Activated CD4-positive, alpha-beta T cell treated with anti-CD3 and anti-CD28 coated beads for 36 hours (primary cell): ENCODE results near the gene CALHM2. TPM values are rescaled to one million over a fixed set of nuclear protein-coding genes. Genes with fewer than 3 reads are reported as not detected.
"Not testable (repeated sequence)": the region's sequence is repeated elsewhere in the genome, so short reads cannot be mapped to it uniquely, and the experiment has no call there.

Experiments
- ATAC-seq: fragments of 200-7000 bp; cut with Tn5 transposase; one replicate; pipeline ENCODE4 v1.10.0; 2021; ENCODE audit warnings: mild to moderate bottlenecking, moderate library complexity
- CTCF ChIA-PET: fragments of 350-600 bp; sonication (Branson Sonifier 250); formaldehyde crosslinking; loops from one replicate; lab custom pipeline; 2021; ENCODE audit warnings: antibody characterized with exemption; lab: Charles Lee
- POLR2A ChIA-PET: fragments of 350-600 bp; sonication (Branson Sonifier 250); formaldehyde crosslinking; loops from one replicate; lab custom pipeline; 2021; ENCODE audit warnings: antibody characterized with exemption, inconsistent platforms; lab: Charles Lee
- DNase-seq: peaks from one replicate; pipeline ENCODE4 v3.0.0-alpha.2; 2020
- H3K27ac Mint-ChIP-seq: one replicate; pipeline ENCODE4 v1.8.0; 2021; ENCODE audit warnings: mixed read lengths
- H3K27me3 Mint-ChIP-seq: one replicate; pipeline ENCODE4 v1.8.0; 2021; ENCODE audit warnings: mixed read lengths
- H3K36me3 Mint-ChIP-seq: one replicate; pipeline ENCODE4 v1.8.0; 2021; ENCODE audit warnings: low read depth, mixed read lengths
- H3K4me1 Mint-ChIP-seq: one replicate; pipeline ENCODE4 v1.8.0; 2021; ENCODE audit warnings: mixed read lengths
- H3K4me3 Mint-ChIP-seq: one replicate; pipeline ENCODE4 v1.8.0; 2021; ENCODE audit warnings: mild to moderate bottlenecking, moderate library complexity, mixed read lengths
- H3K9me3 Mint-ChIP-seq: one replicate; pipeline ENCODE4 v1.8.0; 2021; ENCODE audit warnings: low read depth, mixed read lengths
- intact Hi-C, 2 experiments: fragments of 100-400 bp; cut with DNase I in 1 of 2; cut with micrococcal nuclease in 1 of 2; formaldehyde crosslinking; loops; one replicate each; pipeline versions ENCODE4 v1.14.2 to v1.15.1; 2022 to 2024; cut with DNase I, micrococcal nuclease
- total RNA-seq, 2 experiments: library from RNA; stranded (reverse); gene quantifications; one replicate each; pipeline ENCODE4 v1.2.3, GENCODE V29; 2021

CALHM2 gene
- total RNA-seq, 2 experiments from 2014 or later: 10.1 to 12.0 TPM

DNA sequence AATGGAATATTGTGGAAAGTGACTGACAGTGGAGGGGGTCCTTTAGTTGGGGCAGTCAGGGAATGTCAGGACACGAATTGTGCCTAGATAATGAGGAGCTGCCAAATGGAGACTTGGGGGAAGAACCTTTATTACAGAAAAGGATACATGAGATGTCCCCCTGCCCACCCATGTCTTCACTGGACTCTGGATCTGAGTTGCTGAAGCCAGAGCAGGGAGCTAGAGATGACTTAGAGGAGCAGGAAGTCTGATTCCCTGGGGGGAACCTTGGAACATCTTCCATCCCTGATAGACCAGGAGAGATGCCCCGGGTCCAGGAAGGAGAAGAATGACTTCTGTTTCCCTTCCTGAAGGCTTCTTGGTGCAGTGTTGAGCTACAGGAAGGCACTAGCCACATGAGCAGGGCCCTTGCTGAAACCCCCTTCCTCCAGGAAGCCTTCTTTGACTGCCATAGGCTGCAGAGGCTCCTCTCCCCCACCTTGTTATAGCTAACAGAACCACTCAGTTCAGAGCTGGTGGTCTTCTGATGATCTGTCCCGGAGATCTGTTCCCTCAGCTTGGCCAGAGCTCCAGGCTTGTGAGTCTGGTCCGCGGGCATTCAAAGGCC, 40.6 kb upstream of the CALHM2 start:
- Mint-ChIP-seq H3K4me3 (peak overlapping the region; percentile 73), H3K27ac (no peak overlapping the region), H3K9me3 (no peaks in the 10 kb centered on the region), H3K36me3 (no peaks in the 10 kb centered on the region), H3K4me1 (peaks cover 25% of the 10 kb centered on the region), H3K27me3 (peaks cover 39% of the 10 kb centered on the region)
- no peak for ATAC-seq
- intact Hi-C loops: loop anchor here in 1 of 2 experiments (5.0 kb wide), 1 partner anchor 90 kb away; no protein-coding TSS in a partner anchor
- no peak for DNase-seq
- POLR2A ChIA-PET: interaction anchor here (0.5 kb wide), 1 partner anchor 151 kb away, joined by 3 read pairs; no protein-coding TSS in a partner anchor
- CTCF ChIA-PET: interaction anchor here (0.6 to 1.3 kb wide), 9 partner anchors 9 to 672 kb away, joined by 3 to 5 read pairs (median 3); partner anchors contain the start of gene CNNM2

DNA sequence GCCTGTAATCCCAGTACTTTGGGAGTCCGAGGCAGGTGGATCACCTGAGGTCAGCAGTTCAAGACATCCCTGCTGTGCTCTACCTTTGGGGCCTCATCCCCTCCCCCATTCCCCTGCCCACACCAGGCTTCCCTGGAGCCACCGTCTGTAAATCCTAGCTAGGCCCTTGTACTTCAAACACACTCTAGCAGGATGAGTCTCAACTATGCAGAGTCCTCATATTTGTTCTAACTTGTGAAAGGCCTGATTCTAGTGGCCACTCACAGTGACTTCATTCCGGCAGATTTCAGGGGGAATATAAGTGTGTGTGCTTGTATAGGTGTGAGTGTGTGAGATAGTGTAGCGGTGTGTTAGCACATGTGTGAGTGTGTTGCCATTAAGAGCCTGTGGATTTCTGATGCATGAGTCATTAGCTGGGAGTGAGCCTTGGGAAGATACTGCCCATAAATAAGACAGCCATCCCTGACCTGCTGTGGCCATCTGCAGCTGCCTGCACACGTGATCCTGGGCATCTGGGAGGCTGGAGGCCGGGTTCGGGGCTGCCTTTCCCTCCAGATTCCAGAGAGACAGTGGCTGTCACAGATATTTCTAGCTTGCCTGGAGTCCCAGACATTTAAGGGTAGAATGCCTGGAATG, 39.7 kb upstream of the CALHM2 start:
- Mint-ChIP-seq H3K9me3 (no peaks in the 10 kb centered on the region), H3K4me1 (peaks cover 25% of the 10 kb centered on the region), H3K36me3 (no peaks in the 10 kb centered on the region), H3K4me3 (no peak overlapping the region), H3K27ac (peak overlapping the region; percentile 16), H3K27me3 (peaks cover 32% of the 10 kb centered on the region)
- intact Hi-C loops: loop anchor here in 1 of 2 experiments (5.0 kb wide), 1 partner anchor 90 kb away; no protein-coding TSS in a partner anchor
- DNase-seq (no peak), ATAC-seq (no peak)
- ChIA-PET CTCF (interaction anchor here (0.9 to 1.3 kb wide), 3 partner anchors 10 to 139 kb away, joined by 3 to 4 read pairs (median 3); no protein-coding TSS in a partner anchor), POLR2A (no interaction called here)

DNA sequence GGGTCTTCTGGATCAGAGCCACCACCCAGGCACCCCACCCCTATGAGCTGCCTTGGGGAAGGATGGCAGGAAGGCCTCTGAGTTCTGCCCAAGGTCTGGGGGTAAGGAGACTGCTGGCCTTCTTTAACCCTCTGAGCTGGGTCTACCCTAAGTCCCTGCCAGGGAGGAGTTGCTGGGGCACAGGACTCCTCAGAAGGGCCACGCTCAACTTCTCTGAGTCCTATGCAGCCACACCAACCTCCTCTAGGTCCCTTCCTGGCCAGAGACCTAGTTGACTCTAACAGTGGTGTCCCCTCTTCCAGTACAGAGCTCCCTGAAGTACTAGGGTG, 38.8 kb upstream of the CALHM2 start:
- ChIA-PET CTCF (interaction anchor here (0.8 to 1.2 kb wide), 4 partner anchors 20 to 196 kb away, joined by 3 to 4 read pairs (median 4); partner anchors contain the start of genes ATP5MK, CALHM2 and PDCD11), POLR2A (no interaction called here)
- H3K36me3 Mint-ChIP-seq: no peaks in the 10 kb centered on the region
- intact Hi-C loops: loop anchor here in 1 of 2 experiments (5.0 kb wide), 1 partner anchor 91 kb away; no protein-coding TSS in a partner anchor
- DNase-seq: no peak
- no peaks in the 10 kb centered on the region for H3K9me3 Mint-ChIP-seq
- H3K27ac Mint-ChIP-seq: no peak overlapping the region
- peaks cover 30% of the 10 kb centered on the region for H3K27me3 Mint-ChIP-seq
- no peak overlapping the region for H3K4me3 Mint-ChIP-seq
- H3K4me1 Mint-ChIP-seq: peaks cover 25% of the 10 kb centered on the region
- ATAC-seq: peak; percentile 8

DNA sequence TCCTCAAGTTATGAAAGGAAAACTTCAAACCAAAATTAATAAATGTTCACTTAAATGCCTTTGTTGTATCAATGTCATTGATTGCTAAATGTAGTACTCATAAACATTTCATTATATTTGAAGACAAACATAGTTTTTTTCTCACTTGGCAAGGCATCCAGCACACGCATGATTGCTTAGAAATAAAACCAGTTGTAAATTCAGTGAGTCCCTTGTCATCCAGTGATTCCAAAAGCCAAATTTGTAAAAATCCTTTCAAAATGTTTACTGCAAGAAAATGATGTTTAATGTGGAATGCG, 35.2 kb upstream of the CALHM2 start:
- ATAC-seq (no peak), DNase-seq (no peak)
- H3K9me3 Mint-ChIP-seq: no peaks in the 10 kb centered on the region
- intact Hi-C loops: loop anchor here in 1 of 2 experiments (10.0 kb wide), 1 partner anchor 653 kb away; the partner anchor contains the start of gene CYP17A1
- POLR2A ChIA-PET: no interaction called here
- H3K4me1 Mint-ChIP-seq: peaks cover 15% of the 10 kb centered on the region
- CTCF ChIA-PET: no interaction called here
- no peaks in the 10 kb centered on the region for H3K36me3 Mint-ChIP-seq
- H3K27ac Mint-ChIP-seq: no peak overlapping the region
- peaks cover 5% of the 10 kb centered on the region for H3K27me3 Mint-ChIP-seq
- no peak overlapping the region for H3K4me3 Mint-ChIP-seq

DNA sequence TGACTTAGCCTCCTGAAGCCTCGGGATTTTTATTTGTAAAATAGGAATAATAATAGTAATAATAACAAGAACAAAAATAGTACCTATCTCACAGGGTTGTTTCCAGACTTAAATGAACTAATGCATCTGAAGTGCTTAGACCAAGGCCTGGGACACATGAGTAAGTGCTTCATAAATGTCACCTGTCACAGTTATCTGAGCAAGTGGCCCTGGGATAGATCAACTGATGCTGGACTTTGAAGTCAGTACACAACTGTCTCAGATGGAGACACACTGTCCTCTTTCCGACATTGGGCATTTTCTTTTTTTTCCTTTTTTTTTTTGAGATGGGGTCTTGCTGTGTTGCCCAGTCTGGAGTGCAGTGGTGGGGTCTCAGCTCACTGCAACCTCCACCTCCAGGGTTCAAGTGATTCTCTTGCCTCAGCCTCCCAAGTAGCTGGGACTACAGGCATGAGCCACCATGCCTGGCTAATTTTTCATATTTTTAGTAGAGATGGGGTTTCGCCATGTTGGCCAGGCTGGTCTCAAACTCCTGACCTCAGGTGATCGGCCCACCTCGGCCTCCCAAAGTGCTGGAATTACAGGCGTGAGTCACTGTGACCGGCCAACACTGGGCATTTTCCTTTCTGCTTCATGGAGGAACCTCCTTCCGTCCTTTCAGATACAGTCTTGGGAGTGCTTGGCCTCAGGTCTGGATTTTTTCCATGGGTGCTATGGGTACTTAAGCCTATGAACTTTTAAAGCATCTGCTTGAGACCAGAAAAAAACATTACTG, 34.7 kb upstream of the CALHM2 start:
- H3K9me3 Mint-ChIP-seq, H3K27me3 Mint-ChIP-seq, H3K4me3 Mint-ChIP-seq, ATAC-seq, POLR2A ChIA-PET, DNase-seq, H3K36me3 Mint-ChIP-seq, H3K27ac Mint-ChIP-seq: not testable (repeated sequence)
- CTCF ChIA-PET: interaction anchor here (0.6 to 2.7 kb wide), 13 partner anchors 11 to 104 kb away, joined by 3 to 23 read pairs (median 4); partner anchors contain the start of gene CALHM2
- intact Hi-C loops: loop anchor here in 1 of 2 experiments (10.0 kb wide), 1 partner anchor 652 kb away; the partner anchor contains the start of gene CYP17A1
- H3K4me1 Mint-ChIP-seq: peaks cover 15% of the 10 kb centered on the region

DNA sequence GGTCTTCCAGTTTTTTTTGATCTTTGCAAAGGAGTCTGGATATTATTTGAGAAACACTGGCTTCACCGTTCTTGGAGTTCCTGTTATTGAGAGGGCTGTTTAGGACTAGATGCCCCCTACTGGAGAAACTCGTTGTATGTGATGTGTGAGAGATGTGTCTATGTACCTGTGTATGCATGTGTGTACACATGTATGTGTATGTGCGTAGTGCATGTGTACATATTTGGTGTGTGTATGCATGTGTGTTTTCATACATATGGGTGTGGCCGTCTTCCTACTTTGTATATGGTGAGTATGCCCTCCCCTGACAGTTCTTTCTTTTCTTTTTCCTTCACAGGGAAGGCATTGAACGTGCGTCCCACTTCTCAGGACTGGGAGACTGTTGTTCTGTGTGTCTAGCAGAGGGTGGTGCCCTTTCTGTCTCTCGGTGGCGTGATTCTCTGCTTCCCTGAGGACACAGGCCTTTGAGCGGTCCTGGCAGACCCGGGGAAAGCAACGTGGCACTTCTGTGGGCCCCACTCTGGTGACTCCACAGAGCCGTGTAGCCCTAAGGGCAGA, 29.9 kb upstream of the CALHM2 start:
- Mint-ChIP-seq H3K4me3 (no peak overlapping the region), H3K4me1 (no peaks in the 10 kb centered on the region), H3K36me3 (no peaks in the 10 kb centered on the region), H3K27ac (no peak overlapping the region), H3K9me3 (no peaks in the 10 kb centered on the region), H3K27me3 (no peaks in the 10 kb centered on the region)
- intact Hi-C loops: loop anchor here (1.0 to 10.0 kb wide), 5 partner anchors 31 to 647 kb away; partner anchors contain the start of genes CNNM2 (in 1 of the 2) and CYP17A1 (in 1 of the 2)
- ATAC-seq: peak; percentile 69
- CTCF ChIA-PET: interaction anchor here (1.8 kb wide), 1 partner anchor 64 kb away, joined by 15 read pairs; no protein-coding TSS in a partner anchor
- DNase-seq: no peak
- POLR2A ChIA-PET: no interaction called here

DNA sequence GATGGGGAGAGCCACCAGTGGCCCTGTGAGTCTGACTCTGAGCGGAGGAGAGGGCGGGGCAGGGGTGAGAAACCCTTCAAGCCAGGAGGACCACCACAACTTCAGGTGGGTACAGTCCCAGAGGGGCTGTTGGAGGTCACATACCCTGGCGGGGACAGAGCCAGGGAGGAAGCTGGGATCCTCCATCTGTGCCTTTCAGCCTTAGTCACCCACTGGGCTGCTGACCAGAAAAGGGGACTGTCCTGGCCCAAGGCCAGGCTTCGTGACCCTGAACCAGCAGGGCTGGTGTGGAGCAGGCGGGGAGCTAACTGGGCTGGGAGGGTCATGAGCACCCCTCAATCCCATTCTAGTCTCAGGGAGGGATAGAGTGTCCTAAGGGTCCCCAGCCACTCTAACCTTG, 28.4 kb upstream of the CALHM2 start:
- ATAC-seq (no peak), DNase-seq (no peak)
- ChIA-PET POLR2A (no interaction called here), CTCF (interaction anchor here (0.7 to 1.8 kb wide), 5 partner anchors 8 to 48 kb away, joined by 3 to 7 read pairs (median 4); no protein-coding TSS in a partner anchor)
- Mint-ChIP-seq H3K9me3 (no peaks in the 10 kb centered on the region), H3K36me3 (no peaks in the 10 kb centered on the region), H3K27me3 (no peaks in the 10 kb centered on the region), H3K27ac (no peak overlapping the region), H3K4me3 (no peak overlapping the region), H3K4me1 (peaks cover 3% of the 10 kb centered on the region)
- intact Hi-C loops: loop anchor here in 1 of 2 experiments (5.0 to 10.0 kb wide), 2 partner anchors 563 to 646 kb away; partner anchors contain the start of genes CNNM2 and CYP17A1

DNA sequence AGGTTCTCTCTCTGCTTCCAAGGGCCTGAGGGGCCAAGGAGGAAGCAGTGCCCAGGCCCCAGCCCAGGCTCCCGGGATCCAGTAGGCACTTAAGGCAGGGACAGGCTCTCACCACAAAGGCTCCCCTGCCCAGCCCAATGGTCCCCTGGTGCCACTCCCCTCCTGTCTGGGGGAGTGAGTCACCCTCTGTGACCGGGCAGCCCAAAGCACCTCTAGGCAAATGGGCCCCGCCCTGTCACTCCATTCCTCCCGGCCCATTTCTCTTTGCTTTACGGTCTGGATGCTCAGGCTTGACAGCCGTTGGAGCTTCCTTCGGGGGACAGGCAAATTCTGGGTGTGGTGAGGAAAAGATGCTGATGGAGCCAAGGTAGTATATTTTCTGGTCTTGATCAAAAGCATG, 27.0 kb upstream of the CALHM2 start, which contains the start of gene CALHM3:
Gene CALHM3 (minus strand): TSS at position 106 of the 400 bp plus-strand sequence. CDS start 208 bp downstream, outside the sequence.
- no peaks in the 10 kb centered on the region for H3K27me3 Mint-ChIP-seq
- H3K4me1 Mint-ChIP-seq: peaks cover 3% of the 10 kb centered on the region
- no peak within 1 kb of the TSS for H3K4me3 Mint-ChIP-seq
- H3K27ac Mint-ChIP-seq: no peak within 1 kb of the TSS
- no peaks in the 10 kb centered on the region for H3K36me3 Mint-ChIP-seq
- DNase-seq (no peak), ATAC-seq (no peak)
- ChIA-PET POLR2A (no interaction called here), CTCF (interaction anchor here (1.8 kb wide), 1 partner anchor 10 kb away, joined by 4 read pairs; no protein-coding TSS in a partner anchor)
- intact Hi-C loops: no loop called here
- no peaks in the 10 kb centered on the region for H3K9me3 Mint-ChIP-seq

DNA sequence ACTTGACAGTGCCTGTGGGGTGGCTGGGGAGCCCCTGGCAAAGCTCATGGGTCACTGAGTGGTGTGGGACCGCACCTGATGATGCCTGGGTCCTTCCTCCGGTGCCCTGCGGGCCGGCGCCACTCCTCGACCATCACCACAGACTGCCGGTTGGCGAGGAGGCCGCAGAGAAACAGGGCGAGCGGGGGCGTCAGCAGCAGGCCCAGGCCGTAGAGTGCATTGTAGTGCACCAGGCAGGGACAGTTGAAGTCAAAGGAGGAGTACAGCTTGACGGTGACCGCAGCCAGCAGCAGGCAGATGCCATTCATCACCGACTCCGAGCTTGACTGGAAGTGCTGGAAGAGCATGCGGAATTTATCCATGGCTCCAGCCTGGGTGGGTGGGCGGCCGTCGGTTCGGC, 26.5 kb upstream of the CALHM2 start:
- Mint-ChIP-seq H3K27ac (no peak overlapping the region), H3K9me3 (no peaks in the 10 kb centered on the region), H3K27me3 (no peaks in the 10 kb centered on the region), H3K4me1 (peaks cover 3% of the 10 kb centered on the region), H3K4me3 (no peak overlapping the region), H3K36me3 (no peaks in the 10 kb centered on the region)
- intact Hi-C loops: no loop called here
- ATAC-seq (no peak), DNase-seq (no peak)
- ChIA-PET CTCF (interaction anchor here (0.6 to 1.8 kb wide), 2 partner anchors 10 to 240 kb away, joined by 3 to 4 read pairs; no protein-coding TSS in a partner anchor), POLR2A (no interaction called here)

DNA sequence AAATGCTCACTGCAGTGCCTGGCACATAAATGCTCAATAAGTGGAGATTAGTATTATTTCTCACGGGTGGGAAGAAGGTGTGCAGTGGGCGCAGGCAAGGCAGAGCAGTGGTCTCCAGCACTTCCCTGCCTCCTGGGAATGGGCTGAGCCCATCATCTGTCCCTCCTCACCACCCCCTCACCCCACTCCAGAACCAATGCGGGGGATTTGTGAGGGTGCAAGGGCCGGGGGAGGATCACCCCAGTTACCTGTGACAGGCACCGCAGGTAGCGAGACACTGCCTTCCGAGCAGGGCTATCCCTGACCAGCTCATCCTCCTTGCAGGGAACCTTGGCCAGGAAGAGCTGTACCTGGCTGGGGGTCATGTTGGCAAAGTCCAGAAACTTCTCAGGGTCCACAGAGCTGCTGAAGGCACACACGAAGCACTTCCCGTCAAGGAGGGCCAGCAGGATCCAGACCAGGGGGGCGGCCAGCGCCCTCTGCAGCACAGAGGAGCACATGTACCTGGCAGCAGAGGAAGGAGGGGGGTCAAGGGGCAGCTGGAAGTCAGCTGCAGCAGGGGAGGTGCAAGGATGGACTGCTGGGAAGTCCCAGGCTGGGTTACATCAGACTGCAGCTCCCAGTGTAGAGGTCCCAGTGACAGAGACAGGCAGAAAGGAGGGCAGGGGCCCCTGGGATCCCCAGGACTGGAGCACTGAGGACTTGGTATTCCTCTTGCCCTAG, 24.0 kb upstream of the CALHM2 start:
- ATAC-seq (peak; percentile 57), DNase-seq (peak; percentile 42)
- H3K27me3 Mint-ChIP-seq: no peaks in the 10 kb centered on the region
- H3K4me3 Mint-ChIP-seq: no peak overlapping the region
- no peak overlapping the region for H3K27ac Mint-ChIP-seq
- ChIA-PET CTCF (interaction anchor here (0.8 to 3.4 kb wide), 3 partner anchors 9 to 50 kb away, joined by 3 to 23 read pairs (median 3); no protein-coding TSS in a partner anchor), POLR2A (no interaction called here)
- peaks cover 11% of the 10 kb centered on the region for H3K4me1 Mint-ChIP-seq
- no peaks in the 10 kb centered on the region for H3K9me3 Mint-ChIP-seq
- intact Hi-C loops: no loop called here
- no peaks in the 10 kb centered on the region for H3K36me3 Mint-ChIP-seq
